HEK293 (cell line): Measurements from ENCODE around the gene PCYOX1L.

Source experiments
- FEZF1 ChIP-seq: fragments of 450-650 bp; formaldehyde crosslinking; IDR thresholded peaks from 2 replicates; pipeline ENCODE4 v1.5.1; 2016; ENCODE audit warnings: missing biosample characterization, missing genetic modification characterization
- GLIS2 ChIP-seq: fragments of 450-650 bp; formaldehyde crosslinking; IDR thresholded peaks from 2 replicates; pipeline ENCODE4 v1.5.1; 2016; ENCODE audit warnings: missing biosample characterization, missing genetic modification characterization
- IKZF3 ChIP-seq: fragments of 450-650 bp; IDR thresholded peaks from 2 replicates; pipeline ENCODE4 v1.5.0; 2018; ENCODE audit warnings: missing biosample characterization, mild to moderate bottlenecking, missing genetic modification characterization, moderate library complexity
- MYNN ChIP-seq: fragments of 450-650 bp; formaldehyde crosslinking; IDR thresholded peaks from 2 replicates; pipeline ENCODE4 v1.5.1; 2016; ENCODE audit warnings: missing biosample characterization, missing genetic modification characterization, borderline replicate concordance
- MZF1 ChIP-seq: fragments of 450-650 bp; formaldehyde crosslinking; IDR thresholded peaks from 2 replicates; pipeline ENCODE4 v1.5.1; 2017; ENCODE audit warnings: missing biosample characterization, missing genetic modification characterization, borderline replicate concordance
- YY1 ChIP-seq: fragments of 450-650 bp; formaldehyde crosslinking; IDR thresholded peaks from 2 replicates; pipeline ENCODE4 v1.5.1; 2018; ENCODE audit warnings: missing biosample characterization, missing genetic modification characterization
- ZEB2 ChIP-seq: fragments of 450-650 bp; formaldehyde crosslinking; IDR thresholded peaks from 2 replicates; pipeline ENCODE4 v1.5.1; 2016; ENCODE audit warnings: missing biosample characterization, missing genetic modification characterization
- ZNF140 ChIP-seq: fragments of 450-650 bp; formaldehyde crosslinking; IDR thresholded peaks from 2 replicates; pipeline ENCODE4 v1.5.1; 2016; ENCODE audit warnings: missing biosample characterization, missing genetic modification characterization
- ZNF211 ChIP-seq: fragments of 450-650 bp; formaldehyde crosslinking; IDR thresholded peaks from 2 replicates; pipeline ENCODE4 v1.5.1; 2016; ENCODE audit warnings: low read depth, missing biosample characterization, missing genetic modification characterization
- ZNF214 ChIP-seq: fragments of 450-650 bp; formaldehyde crosslinking; IDR thresholded peaks from 2 replicates; pipeline ENCODE4 v1.5.1; 2017; ENCODE audit warnings: missing biosample characterization, mild to moderate bottlenecking, missing genetic modification characterization, borderline replicate concordance
- ZNF23 ChIP-seq: fragments of 450-650 bp; formaldehyde crosslinking; IDR thresholded peaks from 2 replicates; pipeline ENCODE4 v1.5.1; 2016; ENCODE audit warnings: missing biosample characterization, missing genetic modification characterization, borderline replicate concordance
- ZNF239 ChIP-seq: fragments of 450-650 bp; formaldehyde crosslinking; IDR thresholded peaks from 2 replicates; pipeline ENCODE4 v1.5.1; 2016; ENCODE audit warnings: missing biosample characterization, missing genetic modification characterization
- ZNF292 ChIP-seq: fragments of 450-650 bp; formaldehyde crosslinking; IDR thresholded peaks from 2 replicates; pipeline ENCODE4 v1.5.1; 2016; ENCODE audit warnings: low read depth, missing biosample characterization, missing genetic modification characterization, borderline replicate concordance
- ZNF366 ChIP-seq: fragments of 450-650 bp; formaldehyde crosslinking; conservative IDR thresholded peaks from 2 replicates; pipeline ENCODE4 v1.5.1; 2016; ENCODE audit warnings: missing biosample characterization, missing genetic modification characterization
- ZNF501 ChIP-seq: fragments of 450-650 bp; formaldehyde crosslinking; IDR thresholded peaks from 2 replicates; pipeline ENCODE4 v1.5.1; 2016; ENCODE audit warnings: missing biosample characterization, missing genetic modification characterization
- ZNF610 ChIP-seq: fragments of 450-650 bp; formaldehyde crosslinking; IDR thresholded peaks from 2 replicates; pipeline ENCODE4 v1.5.1; 2016; ENCODE audit warnings: missing biosample characterization, missing genetic modification characterization, borderline replicate concordance
- ZNF623 ChIP-seq: fragments of 450-650 bp; formaldehyde crosslinking; IDR thresholded peaks from 2 replicates; pipeline ENCODE4 v1.5.1; 2016; ENCODE audit warnings: missing biosample characterization, missing genetic modification characterization
- ZNF626 ChIP-seq: fragments of 450-650 bp; sonication (Bioruptor Pico); formaldehyde crosslinking; IDR thresholded peaks from 2 replicates; pipeline ENCODE4 v1.5.1; 2018; ENCODE audit warnings: missing biosample characterization, missing genetic modification characterization, inconsistent platforms
- ZNF747 ChIP-seq: fragments of 450-650 bp; formaldehyde crosslinking; IDR thresholded peaks from 2 replicates; pipeline ENCODE4 v1.5.1; 2016; ENCODE audit warnings: missing biosample characterization, missing genetic modification characterization
- ZSCAN23 ChIP-seq: fragments of 450-650 bp; formaldehyde crosslinking; IDR thresholded peaks from 2 replicates; pipeline ENCODE4 v1.5.1; 2016; ENCODE audit warnings: missing biosample characterization, missing genetic modification characterization
- TF ChIP-seq, protein P1 (sequence below): fragments of 450-650 bp; formaldehyde crosslinking; IDR thresholded peaks from 2 replicates; pipeline ENCODE4 v1.5.1; 2016; ENCODE audit warnings: missing biosample characterization, missing genetic modification characterization
- TF ChIP-seq, protein P2 (sequence below): fragments of 450-650 bp; formaldehyde crosslinking; IDR thresholded peaks from 2 replicates; pipeline ENCODE4; 2016; ENCODE audit warnings: missing biosample characterization, missing genetic modification characterization
- TF ChIP-seq, protein P3 (sequence below): fragments of 450-650 bp; formaldehyde crosslinking; IDR thresholded peaks from 2 replicates; pipeline ENCODE4 v1.5.1; 2016; ENCODE audit warnings: missing biosample characterization, missing genetic modification characterization
- TF ChIP-seq, protein P4 (sequence below): fragments of 450-650 bp; formaldehyde crosslinking; IDR thresholded peaks from 2 replicates; pipeline ENCODE4 v1.5.1; 2016; ENCODE audit warnings: missing biosample characterization, missing genetic modification characterization
- TF ChIP-seq, protein P5 (sequence below): fragments of 450-650 bp; formaldehyde crosslinking; IDR thresholded peaks from 2 replicates; pipeline ENCODE4 v1.5.1; 2016; ENCODE audit warnings: missing biosample characterization, missing genetic modification characterization, borderline replicate concordance
- TF ChIP-seq, protein P6 (sequence below): fragments of 450-650 bp; formaldehyde crosslinking; IDR thresholded peaks from 2 replicates; pipeline ENCODE4 v1.5.1; 2016; ENCODE audit warnings: missing biosample characterization, missing genetic modification characterization

PCYOX1L gene

DNA sequence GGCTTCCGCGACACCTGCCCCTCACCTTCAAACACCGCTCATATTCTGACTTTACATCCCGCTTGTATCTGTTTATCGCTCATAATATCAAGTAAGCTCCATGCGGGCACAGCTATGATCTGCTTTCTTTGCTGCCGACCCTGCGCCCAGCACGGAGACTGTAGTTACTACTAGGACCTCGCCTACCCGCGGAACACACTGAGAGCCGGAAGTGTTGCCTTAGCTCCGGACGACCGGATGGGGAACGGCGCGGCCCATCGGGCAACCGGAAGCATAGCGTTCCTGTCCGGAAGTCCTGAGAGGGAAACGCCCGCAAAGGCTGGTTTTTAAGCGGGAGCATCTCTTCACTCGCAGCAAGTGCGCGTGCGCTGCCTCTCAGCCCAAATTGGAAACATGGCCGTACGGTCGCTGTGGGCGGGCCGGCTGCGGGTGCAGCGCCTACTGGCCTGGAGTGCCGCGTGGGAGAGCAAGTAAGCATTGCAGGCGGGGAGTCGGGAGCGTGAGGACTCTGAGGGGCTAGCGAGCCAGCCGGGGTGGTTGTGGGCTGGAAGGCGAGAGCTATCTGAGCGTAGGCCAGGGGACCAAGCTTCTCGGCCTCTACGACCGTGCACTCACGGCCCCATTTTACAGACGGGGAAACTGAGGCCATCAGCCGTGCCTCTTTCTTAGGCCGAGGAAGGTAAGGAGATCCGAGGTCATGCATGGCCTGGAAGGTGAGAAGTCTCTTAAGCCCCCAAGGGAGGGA, 12.5 kb upstream of the PCYOX1L start, which contains the start of gene GRPEL2 (continued):
- TF ChIP-seq, protein P1, sequence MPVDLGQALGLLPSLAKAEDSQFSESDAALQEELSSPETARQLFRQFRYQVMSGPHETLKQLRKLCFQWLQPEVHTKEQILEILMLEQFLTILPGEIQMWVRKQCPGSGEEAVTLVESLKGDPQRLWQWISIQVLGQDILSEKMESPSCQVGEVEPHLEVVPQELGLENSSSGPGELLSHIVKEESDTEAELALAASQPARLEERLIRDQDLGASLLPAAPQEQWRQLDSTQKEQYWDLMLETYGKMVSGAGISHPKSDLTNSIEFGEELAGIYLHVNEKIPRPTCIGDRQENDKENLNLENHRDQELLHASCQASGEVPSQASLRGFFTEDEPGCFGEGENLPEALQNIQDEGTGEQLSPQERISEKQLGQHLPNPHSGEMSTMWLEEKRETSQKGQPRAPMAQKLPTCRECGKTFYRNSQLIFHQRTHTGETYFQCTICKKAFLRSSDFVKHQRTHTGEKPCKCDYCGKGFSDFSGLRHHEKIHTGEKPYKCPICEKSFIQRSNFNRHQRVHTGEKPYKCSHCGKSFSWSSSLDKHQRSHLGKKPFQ (tag by site-specific recombination) = 0 out of 2 replicates have a peak, but pooled peaks have one; percentile 34
- TF ChIP-seq ZNF366 (no peak; the same call in 1 of the 2 replicates), ZNF747 (tag by site-specific recombination) (no peak), MZF1 (tag by site-specific recombination) (no peak), ZSCAN23 (tag by site-specific recombination) (peak; percentile 84), FEZF1 (no peak), ZNF292 (tag by site-specific recombination) (no peak), ZNF501 (tag by site-specific recombination) (peak; percentile 95), ZNF239 (tag by site-specific recombination) (peak; percentile 81; the same call in 1 of the 2 replicates), ZNF214 (no peak), ZNF626 (tag by site-specific recombination) (no peak), ZNF623 (tag by site-specific recombination) (peak; percentile 41), IKZF3 (tag by site-specific recombination) (no peak), ZNF23 (tag by site-specific recombination) (no peak), ZNF610 (tag by site-specific recombination) (peak; percentile 78), ZNF211 (tag by site-specific recombination) (no peak), ZNF140 (tag by site-specific recombination) (no peak), MYNN (tag by site-specific recombination) (no peak), ZEB2 (tag by site-specific recombination) (peak; percentile 83), GLIS2 (tag by site-specific recombination) (peak; percentile 70), YY1 (peak; percentile 78)
- TF ChIP-seq, protein P2, sequence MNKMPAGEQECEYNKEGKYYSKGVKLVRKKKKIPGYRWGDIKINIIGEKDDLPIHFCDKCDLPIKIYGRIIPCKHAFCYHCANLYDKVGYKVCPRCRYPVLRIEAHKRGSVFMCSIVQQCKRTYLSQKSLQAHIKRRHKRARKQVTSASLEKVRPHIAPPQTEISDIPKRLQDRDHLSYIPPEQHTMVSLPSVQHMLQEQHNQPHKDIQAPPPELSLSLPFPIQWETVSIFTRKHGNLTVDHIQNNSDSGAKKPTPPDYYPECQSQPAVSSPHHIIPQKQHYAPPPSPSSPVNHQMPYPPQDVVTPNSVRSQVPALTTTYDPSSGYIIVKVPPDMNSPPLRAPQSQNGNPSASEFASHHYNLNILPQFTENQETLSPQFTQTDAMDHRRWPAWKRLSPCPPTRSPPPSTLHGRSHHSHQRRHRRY (tag by site-specific recombination) = no peak
- TF ChIP-seq, protein P3, sequence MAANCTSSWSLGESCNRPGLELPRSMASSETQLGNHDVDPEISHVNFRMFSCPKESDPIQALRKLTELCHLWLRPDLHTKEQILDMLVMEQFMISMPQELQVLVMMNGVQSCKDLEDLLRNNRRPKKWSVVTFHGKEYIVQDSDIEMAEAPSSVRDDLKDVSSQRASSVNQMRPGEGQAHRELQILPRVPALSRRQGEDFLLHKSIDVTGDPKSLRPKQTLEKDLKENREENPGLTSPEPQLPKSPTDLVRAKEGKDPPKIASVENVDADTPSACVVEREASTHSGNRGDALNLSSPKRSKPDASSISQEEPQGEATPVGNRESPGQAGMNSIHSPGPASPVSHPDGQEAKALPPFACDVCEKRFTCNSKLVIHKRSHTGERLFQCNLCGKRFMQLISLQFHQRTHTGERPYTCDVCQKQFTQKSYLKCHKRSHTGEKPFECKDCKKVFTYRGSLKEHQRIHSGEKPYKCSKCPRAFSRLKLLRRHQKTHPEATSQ (tag by site-specific recombination) = peak; percentile 82; the same call in 1 of the 2 replicates
- TF ChIP-seq, protein P4, sequence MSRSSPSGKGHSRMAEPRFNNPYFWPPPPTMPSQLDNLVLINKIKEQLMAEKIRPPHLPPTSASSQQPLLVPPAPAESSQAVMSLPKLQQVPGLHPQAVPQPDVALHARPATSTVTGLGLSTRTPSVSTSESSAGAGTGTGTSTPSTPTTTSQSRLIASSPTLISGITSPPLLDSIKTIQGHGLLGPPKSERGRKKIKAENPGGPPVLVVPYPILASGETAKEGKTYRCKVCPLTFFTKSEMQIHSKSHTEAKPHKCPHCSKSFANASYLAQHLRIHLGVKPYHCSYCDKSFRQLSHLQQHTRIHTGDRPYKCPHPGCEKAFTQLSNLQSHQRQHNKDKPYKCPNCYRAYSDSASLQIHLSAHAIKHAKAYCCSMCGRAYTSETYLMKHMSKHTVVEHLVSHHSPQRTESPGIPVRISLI (tag by site-specific recombination) = 0 out of 2 replicates have a peak, but pooled peaks have one; percentile 18
- TF ChIP-seq, protein P5, sequence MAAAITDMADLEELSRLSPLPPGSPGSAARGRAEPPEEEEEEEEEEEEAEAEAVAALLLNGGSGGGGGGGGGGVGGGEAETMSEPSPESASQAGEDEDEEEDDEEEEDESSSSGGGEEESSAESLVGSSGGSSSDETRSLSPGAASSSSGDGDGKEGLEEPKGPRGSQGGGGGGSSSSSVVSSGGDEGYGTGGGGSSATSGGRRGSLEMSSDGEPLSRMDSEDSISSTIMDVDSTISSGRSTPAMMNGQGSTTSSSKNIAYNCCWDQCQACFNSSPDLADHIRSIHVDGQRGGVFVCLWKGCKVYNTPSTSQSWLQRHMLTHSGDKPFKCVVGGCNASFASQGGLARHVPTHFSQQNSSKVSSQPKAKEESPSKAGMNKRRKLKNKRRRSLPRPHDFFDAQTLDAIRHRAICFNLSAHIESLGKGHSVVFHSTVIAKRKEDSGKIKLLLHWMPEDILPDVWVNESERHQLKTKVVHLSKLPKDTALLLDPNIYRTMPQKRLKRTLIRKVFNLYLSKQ (tag by site-specific recombination) = no peak
- TF ChIP-seq, protein P6, sequence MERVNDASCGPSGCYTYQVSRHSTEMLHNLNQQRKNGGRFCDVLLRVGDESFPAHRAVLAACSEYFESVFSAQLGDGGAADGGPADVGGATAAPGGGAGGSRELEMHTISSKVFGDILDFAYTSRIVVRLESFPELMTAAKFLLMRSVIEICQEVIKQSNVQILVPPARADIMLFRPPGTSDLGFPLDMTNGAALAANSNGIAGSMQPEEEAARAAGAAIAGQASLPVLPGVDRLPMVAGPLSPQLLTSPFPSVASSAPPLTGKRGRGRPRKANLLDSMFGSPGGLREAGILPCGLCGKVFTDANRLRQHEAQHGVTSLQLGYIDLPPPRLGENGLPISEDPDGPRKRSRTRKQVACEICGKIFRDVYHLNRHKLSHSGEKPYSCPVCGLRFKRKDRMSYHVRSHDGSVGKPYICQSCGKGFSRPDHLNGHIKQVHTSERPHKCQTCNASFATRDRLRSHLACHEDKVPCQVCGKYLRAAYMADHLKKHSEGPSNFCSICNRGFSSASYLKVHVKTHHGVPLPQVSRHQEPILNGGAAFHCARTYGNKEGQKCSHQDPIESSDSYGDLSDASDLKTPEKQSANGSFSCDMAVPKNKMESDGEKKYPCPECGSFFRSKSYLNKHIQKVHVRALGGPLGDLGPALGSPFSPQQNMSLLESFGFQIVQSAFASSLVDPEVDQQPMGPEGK (tag by site-specific recombination) = no peak; the same call in 1 of the 2 replicates
